Activated CD4-positive, alpha-beta T cell treated with anti-CD3 and anti-CD28 coated beads, Interleukin-2, amount 50 U/mL, for 16 hours (primary cell): ENCODE results near the gene ARL14EPL.

Source experiments
- DNase-seq: peaks from one replicate; pipeline ENCODE4 v3.0.0-alpha.2; 2020

ARL14EPL gene

GRCh38 chr5:116032094-116032517, at the start of gene ARL14EPL:
ARL14EPL (plus strand) TSS chr5:116032472; CDS start chr5:116051466, 18,994 bp downstream.
- no peak for DNase-seq

DNA sequence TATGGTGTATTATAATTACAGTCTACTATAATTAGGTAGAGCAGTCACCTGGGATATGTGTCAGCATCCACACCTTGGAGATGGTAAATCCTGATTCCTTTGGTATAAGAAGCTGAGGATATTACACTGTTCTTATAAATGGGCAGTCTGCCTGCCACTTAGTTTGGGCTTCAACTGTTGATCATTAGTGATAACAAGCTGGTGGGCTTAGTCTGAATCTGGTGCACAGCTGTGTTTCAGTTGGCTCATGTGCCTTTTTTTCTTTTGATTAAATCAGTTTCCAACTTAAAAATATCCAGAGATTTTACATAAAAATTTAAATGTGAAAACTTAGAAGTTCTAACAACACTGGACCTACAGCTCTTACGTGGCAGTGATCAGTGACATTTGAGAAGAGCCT, 48.8 kb upstream of the ARL14EPL start:
- no peak for DNase-seq

GRCh38 chr5:115985802-115986757, 46.2 kb upstream of the ARL14EPL start:
- DNase-seq: no peak

- DNase-seq: no peak
Measured at GRCh38 chr5:115988002-115988401, 44.3 kb upstream of the ARL14EPL start.

GRCh38 chr5:115992848-115993350, 39.4 kb upstream of the ARL14EPL start:
- DNase-seq: no peak

GRCh38 chr5:115995351-115995750, 36.9 kb upstream of the ARL14EPL start:
- no peak for DNase-seq

- no peak for DNase-seq
Measured at GRCh38 chr5:116002116-116002906, 30.0 kb upstream of the ARL14EPL start.

DNA sequence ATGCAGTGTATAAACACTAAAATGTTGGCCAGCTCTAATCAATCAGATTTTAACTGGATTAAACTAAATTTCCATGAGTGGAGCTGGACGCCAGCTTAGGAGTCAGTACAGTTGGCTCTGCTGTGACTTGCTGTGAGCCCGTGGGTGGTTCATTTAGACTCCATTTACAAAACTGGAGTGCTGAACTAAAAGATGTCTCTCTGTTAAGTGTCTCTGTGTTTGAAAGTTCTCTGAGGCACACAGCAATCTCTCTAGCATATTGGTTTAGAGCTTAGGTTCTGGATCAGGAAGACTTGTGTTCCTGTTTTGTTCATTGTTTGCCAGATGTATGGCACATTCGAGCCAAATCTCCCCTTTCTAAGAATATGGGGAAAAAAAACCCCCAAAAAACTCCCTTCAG, 28.0 kb upstream of the ARL14EPL start:
- no peak for DNase-seq

DNA sequence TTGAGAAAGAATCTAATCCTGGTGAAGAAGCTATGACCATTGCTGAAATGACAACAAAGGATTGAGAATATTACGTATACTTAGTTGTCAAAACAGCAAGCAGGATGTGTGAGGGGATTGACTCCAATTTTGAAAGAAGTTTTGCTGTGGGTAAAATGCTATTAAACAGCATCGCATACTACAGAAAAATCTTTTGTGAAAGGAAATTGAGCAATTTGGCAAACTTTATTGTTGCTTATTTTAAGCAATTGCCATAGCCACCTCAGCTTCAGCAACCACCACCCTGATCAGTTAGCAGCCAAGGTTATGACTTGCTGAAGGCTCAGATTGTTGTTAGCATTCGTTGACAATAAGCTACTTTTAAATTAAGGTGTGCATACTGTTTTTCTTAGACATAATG, 22.5 kb upstream of the ARL14EPL start:
- no peak for DNase-seq

- no peak for DNase-seq
Measured at GRCh38 chr5:116011046-116011445, 21.2 kb upstream of the ARL14EPL start.

- no peak for DNase-seq
Measured at GRCh38 chr5:116013207-116013785, 19.0 kb upstream of the ARL14EPL start.

DNA sequence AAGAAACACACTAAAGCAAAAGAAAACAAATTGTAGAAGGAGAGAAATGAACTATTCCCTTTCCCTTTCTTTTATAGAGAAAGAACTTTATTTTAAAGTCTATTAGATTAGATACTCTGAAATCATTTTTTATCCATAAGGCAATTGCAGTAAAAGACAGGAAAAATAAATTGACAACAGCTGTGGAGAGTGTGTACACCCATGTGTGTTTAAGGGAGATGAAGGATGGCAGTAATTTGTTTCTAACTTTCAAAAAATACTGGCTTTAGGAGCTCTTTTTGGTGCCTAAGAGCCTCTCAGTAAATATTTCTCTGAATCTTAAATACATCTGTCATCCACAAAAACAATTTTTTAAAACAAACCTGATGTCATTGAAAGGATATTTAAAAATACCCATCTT, 18.3 kb upstream of the ARL14EPL start:
- no peak for DNase-seq

GRCh38 chr5:116023619-116024018, 8.7 kb upstream of the ARL14EPL start:
- no peak for DNase-seq

GRCh38 chr5:116025866-116026265, 6.4 kb upstream of the ARL14EPL start:
- no peak for DNase-seq

DNA sequence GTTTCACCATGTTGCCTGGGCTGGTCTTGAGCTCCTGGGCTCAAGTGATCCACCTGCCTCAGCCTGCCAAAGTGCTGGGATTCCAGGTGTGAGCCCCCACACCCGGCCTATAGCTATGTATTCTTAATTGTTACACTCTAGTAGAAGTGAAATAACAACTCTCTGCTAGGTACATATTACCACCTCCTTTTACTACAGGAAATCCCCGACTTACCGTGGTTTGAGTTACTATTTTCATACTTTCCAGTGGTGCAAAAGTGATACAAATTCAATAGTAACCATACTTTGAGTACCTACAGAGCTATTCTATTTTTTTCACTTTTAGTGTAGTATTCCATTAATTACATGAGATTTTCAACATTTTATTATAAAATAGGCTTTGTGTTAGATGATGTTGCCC, 719 bp downstream of the ARL14EPL start:
- no peak for DNase-seq

DNA sequence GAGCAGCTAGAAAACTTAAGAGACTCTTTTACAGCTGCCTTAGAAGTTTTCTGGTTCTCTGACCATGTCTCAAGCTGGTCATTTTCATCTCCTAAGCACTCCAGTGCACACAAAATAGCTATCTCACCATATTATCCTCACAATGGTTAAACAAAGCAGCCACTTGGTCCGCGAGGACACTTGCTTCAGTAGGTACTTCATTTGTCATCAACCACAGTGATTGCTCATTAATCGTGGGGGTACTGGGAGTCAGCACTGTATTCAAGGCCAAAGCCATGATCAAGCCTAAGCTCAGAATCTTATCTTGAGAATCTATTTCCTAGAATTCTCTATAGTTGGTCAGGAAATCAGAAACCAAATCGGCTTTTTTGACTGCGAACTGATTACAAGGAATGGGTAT, 2.9 kb downstream of the ARL14EPL start:
- no peak for DNase-seq

DNA sequence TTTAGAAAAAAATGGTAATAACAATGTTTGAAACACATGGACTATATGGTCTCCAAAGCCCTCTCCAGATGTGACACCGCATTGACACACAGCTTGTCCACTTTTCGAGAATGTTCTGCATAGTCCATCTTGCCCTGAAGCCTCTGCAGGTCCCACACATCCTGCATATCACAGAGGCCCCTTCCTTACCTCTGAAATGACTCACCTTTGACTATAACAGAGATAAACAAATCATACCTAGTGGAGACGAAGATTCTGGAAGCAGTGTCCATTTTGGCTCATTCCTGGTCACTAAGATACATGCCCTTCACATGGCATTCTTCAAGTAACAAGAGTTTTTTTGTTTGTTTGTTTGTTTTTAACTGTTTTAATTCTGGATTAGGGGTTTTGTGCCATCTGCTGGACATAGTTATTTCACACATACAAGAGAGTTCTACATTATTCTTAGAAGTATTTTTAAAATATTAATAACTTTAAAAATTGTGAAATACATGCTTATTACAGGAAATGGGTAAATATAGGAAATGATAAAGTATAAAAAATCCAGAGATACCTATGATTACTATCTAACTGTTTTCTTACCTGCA, 5.1 kb downstream of the ARL14EPL start:
- no peak for DNase-seq

GRCh38 chr5:116038817-116039216, 6.5 kb downstream of the ARL14EPL start:
- no peak for DNase-seq

- no peak for DNase-seq
Measured at GRCh38 chr5:116042375-116042774, 10.1 kb downstream of the ARL14EPL start.

- no peak for DNase-seq
Measured at GRCh38 chr5:116044073-116044472, 11.8 kb downstream of the ARL14EPL start.

- no peak for DNase-seq
Measured at GRCh38 chr5:116045821-116046220, 13.5 kb downstream of the ARL14EPL start.

DNA sequence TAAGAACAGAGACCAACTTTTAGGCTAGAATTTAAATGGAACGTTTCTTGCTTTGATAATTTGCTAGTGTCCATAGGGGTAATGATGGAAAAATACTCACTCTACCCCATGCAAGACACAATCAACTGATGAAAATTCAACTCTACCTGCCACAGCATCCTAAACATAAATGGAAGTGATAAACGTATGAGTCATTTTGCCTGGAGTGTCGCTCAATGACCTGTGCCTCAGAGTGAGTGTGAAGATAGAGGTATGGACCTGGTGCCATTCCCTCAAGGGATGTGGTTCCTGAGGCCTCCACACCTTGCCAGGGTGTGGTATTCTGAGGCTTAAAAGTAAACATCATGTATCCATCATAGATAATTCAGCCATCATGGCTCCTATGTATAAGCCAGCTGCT, 14.0 kb downstream of the ARL14EPL start:
- no peak for DNase-seq

- no peak for DNase-seq
Measured at GRCh38 chr5:116046823-116047222, 14.6 kb downstream of the ARL14EPL start.
